Nucleus accumbens (tissue), 56 donors: ENCODE measurements around the gene REPS1.
A peak's percentile ranks its signal among the peaks of the same experiment; 100 is the strongest.
"Not testable (repeated sequence)": the region's sequence is repeated elsewhere in the genome, so short reads cannot be mapped to it uniquely, and the experiment has no call there.

ENCODE experiments used
- DNase-seq, 56 donors: peaks; one replicate each; lab custom pipeline; 2025; lab: John Stamatoyannopoulos, UW

Gene REPS1

DNA sequence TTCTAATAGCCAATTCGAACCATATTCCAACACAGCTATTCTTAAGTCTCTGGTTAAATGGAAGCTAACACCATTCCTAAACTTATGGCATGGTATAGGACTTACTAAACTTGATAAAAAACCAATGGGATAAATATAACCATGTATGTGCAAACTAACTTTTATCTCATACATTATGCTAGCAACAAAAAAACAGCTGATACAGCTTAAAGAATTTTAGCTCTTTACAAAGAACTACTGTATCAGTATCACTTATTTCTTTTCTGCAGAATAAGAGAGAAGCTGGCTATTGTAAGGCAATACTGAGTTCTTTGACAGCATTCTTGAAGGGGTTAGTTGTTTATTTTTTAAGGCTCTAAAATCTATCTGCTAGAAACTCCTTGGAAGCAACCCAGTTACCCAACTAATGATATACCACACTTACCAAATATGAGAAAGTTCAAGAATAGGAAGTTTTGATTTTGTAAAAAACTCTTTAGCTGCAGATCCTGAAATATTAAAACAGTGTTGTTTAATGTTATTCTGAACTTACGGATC lies 44.9 kb downstream of the REPS1 start:
- DNase-seq, result no peak

DNA sequence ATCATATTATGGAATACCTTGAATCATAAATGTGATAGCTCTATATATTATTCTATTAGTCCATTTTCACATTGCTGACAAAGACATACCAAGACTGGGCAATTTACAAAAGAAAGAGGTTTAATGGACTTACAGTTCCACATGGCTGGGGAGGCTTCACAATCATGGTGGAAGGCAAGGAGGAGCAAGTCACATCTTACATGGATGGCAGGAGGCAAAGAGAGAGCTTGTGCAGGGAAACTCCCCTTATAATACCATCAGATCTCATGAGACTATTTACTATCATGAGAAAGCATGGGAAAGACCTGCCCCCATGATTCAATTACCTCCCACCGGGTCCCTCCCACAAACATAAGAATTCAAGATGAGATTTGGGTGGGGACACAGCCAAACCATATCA lies 51.2 kb downstream of the REPS1 start:
- DNase-seq, result not testable (repeated sequence)

DNA sequence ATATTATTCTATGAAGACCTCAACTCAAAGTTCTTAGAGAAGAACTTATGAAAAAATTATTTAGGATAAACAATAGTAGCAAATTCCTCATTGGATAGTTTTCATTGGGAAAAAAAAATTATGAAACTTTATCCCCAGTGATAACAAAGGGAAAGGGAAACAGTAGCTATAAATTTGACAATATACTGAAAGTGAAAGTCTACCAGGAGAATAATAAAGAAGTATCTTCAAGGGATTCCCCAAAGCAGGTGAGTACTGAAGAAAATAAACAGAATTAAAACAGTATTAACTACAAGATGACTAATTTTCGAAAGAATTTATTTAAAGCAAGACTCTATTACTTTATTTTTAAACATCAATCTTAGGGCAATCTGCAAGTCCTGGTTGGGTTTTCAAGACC lies 56.4 kb downstream of the REPS1 start:
- no peak for DNase-seq

DNA sequence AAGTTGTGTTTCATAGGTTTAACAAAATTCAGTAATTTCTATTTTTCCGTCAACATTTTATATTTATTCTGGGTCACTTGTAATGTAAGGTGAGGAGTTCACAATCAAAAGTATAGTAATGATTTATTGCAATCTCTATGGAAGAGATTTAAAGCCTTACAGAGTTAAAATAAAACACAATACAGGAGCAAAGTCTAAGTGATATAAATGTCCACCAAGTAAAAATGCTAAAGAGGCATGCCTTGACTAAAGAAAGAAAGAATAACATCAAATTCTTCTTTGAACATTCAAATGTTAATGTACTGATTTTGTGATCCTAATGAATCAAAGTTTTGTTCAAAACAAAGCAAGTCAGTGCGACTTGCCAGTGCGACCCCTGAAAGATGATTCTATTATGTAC lies 61.5 kb downstream of the REPS1 start:
- no peak for DNase-seq

DNA sequence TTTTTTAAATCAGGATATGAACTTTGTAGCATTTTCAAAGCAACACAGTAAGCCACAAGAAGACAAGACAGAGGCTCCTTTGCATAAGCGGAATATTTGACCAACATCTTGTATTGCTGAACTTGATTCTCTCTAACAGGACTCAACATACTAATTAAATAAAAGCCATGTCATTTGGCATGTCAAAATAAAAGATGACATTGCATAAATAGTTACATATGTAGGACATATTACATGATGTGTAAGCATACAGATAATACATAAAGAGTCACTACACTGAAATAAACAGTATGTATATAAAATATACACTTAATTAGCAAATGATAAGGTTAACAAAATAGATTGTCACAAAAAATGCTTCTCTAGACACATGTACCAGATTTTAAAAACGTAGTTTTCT lies 62.2 kb downstream of the REPS1 start:
- no peak for DNase-seq

DNA sequence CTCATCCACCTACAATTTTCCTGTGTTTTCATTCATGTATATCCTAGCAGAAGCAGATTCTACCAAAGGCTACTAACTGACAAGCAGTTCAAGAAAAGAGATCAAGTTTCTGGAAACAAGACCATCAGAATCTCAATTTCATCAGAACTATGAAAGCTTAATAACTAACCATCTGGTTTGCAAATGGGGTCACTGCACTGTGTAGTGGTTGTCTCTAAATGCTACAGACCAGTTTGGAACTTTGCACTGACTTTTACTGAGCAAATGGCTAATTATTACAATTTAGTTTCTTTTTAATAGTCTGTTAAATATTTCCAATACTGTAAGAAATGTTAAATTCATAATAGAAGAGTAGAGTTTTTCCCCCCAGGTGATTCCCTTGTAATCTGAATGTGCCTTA lies 64.5 kb downstream of the REPS1 start:
- DNase-seq, result no peak

DNA sequence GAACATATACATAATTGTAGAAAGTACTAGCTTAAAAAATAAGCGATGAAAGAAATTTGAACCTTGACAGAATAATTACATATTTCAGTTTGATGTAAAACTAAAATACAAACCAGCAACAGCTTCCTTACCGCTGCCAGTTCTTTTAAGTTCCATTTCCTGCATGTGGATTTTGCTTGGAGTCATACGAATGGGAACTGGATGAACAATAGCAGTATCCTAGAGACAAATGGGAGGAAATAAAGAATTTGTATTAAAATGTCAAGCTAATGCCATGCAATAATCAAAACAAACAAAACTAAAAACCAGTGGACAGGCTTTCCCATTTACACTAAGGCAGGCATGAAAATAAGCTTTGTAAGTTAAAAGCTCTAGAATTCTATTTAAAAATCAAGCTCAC lies 67.1 kb downstream of the REPS1 start:
- no peak for DNase-seq

DNA sequence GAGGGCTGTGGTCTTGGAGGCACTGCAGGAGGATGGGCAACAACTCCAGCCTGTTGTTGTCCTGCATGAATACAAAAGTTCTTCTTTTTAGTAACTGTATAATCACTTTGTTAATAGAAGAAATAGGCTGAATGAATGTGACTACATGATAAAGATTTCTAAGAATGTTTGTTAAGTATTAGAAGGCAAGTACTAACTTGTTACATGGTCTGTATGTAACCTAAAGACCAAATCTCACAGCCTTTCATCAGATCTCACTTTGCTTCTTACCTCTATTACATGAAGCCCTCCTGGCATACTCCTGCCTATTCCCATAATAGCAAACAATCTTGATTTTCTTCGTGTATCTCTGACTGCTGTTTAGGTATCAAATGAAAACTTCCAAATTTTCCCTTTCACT lies 73.4 kb downstream of the REPS1 start:
- no peak for DNase-seq

DNA sequence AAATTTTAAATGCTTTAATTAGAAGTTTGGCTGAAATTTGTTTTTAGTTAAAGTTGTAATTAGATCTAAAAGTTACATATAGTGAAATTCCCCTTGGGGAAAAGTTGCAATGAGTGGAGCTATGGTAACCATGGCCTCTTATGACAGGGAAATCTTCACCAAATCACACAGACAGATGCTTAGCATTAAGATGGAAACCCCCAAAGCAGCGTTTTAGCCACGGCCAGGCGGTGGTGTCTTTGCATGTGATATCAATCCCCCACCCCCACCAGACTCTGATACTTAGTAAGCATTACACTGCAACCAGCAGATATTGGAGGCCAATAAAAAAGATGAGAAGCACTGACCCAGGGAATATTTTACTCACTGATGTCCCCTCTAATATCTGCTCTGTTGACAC lies 75.7 kb downstream of the REPS1 start:
- no peak for DNase-seq

DNA sequence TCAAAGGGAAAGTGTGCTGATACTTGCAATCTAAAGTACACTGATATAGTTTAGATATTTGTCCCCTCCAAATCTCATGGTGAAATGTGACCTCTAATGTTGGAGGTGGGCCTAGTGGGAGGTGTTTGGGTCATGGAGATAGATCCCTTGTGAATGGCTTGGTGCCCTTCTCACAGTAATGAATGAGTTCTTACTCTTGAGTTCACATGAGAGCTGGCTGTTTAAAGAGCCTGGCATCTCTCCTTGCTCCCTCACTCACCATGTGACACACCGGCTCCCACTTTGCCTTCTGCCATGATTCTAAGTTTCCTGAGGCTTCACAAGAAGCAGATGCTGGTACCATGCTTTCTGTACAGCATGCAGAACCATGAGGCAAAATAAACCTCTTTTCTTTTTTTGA lies 78.1 kb downstream of the REPS1 start:
- DNase-seq, result no peak

DNA sequence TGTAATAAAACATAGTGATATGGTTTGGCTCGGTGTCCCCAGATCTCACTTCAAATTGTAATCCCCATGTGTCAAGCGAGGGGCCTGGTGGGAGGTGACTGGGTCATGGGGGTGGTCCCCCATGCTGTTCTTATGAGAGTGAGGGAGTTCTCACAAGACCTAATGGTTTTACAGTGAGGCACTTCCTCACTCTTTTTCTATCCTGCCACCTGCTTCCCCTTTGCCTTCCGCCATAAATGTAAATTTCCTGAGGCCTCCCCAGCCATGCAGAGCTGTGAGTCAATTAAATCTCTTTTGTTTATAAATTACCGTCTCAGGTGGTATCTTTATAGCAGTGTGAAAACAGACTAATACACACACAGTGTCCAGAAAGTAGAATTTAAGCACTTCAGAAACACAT lies 78.5 kb downstream of the REPS1 start:
- DNase-seq, result no peak

DNA sequence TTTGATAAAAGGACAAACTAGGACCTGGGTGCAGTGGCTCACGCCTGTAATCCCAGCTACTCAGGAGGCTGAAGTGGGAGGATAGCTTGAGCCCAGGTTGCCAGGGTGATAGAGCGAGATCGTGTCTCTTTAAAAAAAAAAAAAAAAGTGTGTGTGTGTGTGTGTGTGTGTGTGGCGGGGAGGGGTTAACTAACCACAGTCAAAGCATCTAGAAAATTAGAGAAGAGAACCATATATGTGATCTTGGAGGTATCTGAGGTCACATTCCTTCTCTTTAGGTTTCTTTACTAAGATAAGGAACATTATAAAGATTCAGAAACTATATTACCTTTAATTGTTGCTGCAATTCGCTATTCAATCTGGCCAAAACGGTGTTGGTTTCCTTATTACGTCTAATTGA lies 80.9 kb downstream of the REPS1 start:
- no peak for DNase-seq

DNA sequence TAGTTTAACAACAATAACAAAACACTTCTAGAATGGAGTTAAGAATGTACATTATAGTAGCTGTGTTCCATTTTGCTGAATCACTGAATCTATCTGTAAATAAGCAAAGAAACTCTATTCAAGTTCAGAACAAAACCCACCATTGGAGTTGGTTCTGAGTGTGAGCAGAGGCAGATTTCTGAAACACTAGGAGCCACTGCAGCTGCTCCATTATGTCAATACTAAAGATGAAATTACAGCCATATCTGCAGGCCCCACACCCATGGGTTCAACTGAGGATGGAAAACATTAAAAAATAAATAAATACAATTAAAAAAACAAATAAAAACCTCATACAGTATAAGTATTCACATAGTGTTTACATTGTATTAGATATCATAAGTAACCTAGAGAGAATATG lies 91.0 kb downstream of the REPS1 start:
- DNase-seq, result no peak

DNA sequence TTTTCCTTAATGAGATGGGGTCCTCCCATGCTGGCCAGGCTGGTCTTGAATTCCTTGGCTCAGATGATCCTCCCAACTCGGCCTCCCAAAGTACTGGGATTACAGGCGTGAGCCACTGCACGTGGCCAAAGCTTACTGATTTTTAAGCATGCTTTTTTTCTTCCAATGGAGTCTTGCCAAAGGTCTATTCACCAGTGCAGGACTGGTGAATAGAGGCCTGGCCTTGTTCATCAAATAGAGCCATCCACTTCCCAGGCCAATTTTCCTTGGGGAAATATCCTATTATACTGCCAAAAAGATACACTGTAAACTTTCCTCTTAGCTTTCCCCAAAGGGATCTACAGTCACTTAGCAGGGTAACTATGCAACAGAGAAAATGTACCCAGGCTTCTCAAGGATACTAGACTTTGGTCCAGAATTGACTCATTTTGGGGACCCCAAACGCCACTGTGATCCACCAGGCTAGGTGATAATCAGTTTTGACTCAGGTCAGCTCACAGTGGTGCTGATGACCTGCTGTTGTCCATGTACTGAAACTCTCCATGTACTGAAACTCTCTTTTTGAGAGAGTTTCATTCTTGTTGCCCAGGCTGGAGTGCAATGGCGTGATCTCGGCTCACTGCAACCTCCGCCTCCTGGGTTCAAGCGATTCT lies 91.8 kb downstream of the REPS1 start:
- DNase-seq, result no peak

DNA sequence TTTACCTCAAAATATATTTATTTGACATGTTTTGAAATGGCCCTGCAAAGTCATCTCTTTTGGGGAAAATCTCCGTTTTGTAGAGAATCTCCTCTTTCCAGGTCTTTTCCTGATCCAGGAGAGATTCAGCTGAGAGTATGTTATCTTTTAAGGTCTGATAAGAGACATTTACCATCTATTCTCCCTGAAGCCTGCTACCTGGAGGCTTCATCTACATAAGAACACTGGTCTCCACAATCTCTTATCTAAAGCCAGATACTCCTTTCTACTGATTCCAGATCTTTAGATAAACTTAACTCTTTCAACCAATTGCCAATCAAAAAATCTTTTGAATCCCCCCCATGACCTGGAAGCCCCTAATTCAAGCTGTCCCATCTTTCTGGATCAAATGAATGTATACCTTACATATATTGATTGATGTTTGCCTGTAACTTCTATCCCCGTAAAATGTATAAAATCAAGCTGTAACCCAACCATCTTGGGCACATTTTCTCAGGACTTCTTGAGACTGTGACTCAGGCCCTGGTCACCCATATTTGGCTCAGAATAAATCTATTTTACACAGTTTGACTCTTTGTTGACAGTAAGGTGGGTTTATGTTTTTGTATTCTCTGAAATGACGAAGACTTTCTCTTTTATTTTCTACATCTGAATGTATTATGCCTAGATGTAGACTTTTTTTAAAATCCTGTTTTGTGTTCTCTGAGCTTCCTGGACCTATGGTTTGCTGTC lies 96.6 kb downstream of the REPS1 start:
- DNase-seq, result no peak

DNA sequence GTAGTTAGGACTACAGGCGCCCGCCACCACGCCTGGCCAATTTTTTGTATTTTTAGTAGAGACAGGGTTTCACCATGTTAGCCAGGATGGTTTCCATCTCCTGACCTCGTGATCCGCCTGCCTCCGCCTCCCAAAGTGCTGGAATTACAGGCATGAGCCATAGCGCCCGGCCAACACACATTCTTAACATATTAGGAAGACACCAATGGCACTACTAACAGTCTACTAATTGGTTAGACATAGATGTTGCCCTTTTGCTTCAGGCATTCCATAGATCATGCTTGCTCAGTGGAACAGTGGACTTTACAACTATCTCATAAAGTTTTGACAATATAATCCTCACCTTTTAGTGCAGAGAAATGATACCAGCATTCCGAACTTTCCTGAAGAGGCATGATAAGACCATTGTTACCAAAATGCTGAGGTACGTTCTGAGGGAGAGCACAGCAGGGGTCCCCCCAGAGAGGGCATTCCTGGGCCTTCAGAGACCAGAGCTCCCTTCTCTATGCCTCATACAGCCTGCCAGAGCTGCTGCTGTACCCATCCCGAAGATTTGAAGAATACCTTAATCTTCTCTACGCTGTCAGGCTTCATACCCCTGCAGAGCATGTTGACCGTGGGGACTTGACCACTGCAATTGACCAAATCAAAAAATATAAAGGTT lies 102.8 kb downstream of the REPS1 start:
- DNase-seq, result no peak

DNA sequence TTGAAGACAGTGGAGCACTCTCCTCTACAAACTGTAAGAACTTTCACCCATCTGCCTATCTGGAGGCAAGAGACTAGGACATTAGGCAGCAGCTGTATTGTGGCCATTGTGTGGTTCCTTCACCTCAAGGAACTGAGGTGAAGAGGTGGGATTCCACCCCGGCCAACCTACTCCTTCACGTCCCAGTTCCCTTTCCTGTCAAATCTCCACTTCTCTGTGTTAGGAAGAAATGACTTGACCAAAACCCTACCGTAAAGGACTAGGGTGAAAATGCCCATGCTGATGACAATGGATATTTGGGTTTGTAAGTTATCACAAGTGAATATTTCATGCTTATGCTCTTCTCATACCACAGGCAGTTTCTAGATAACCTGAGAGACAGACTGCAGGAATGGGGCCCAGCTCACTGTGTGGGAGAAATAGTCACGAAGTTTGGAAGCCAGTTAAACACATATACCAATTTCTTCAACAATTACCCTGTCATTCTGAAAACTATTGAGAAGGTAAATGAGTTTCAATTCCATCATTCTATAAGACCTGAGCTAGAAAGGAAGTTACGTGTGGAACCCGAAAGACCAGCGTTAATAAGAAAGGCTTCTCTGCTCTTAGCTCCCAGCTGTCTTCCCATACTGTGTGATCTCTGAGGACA lies 105.6 kb downstream of the REPS1 start:
- DNase-seq, result no peak

DNA sequence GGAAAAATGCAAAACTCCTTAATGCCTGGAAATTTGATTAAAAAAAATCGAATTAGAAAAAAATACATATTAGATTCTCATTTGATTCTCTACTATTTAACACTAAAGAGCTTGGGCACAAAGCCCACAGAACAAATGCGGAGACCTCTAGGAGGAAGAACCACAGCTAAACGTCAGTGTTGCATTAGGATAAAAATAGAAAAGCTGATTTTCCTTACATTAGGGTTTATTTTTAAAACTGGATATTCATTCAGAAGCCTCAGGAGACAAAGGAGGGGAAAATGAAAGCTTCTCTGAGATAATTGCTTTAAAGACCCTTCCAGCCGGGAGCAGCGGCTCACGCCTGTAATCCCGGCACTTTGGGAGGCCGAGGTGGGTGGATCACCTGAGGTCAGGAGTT lies 114.9 kb downstream of the REPS1 start:
- no peak for DNase-seq

DNA sequence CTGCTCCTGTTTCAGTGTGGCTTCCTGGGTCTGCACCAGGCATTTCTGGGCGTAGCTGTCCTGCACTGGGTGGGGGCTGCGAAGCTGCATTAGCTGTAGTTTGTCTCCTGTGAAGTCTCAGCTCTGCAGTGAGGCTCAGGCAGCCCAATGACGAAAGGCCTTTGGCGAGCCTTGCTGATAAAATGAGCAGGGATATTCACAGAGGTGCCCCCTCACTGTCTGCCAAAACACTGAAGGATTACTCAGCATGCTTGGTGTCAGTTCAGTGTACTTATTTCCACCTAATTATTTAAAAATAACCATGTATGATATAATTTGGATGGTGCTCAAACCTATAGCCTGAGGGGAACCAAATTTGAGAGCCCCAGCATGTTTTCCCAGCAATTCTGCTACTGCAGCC lies 118.7 kb downstream of the REPS1 start:
- peak in 1 of 56 donors; percentile 5 for DNase-seq

DNA sequence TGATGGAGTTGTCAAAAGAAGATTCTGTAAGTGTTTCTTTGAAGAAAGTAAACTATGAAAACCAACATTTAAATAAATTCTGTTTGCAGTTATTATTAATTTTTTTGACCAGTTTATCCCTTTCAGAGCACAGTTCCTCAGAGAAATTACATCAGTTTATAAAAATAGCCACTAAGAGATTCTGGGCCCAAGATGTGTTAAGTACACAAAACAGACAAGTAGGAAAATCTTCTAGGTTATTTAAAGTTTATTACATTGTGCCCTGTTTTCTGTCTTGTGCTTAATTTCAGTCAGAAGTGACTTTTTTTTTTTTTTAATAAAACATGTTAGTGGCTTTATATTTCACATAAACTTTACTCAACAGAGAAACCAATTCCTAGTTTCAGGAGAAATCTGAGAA lies 119.9 kb downstream of the REPS1 start:
- DNase-seq, result no peak

DNA sequence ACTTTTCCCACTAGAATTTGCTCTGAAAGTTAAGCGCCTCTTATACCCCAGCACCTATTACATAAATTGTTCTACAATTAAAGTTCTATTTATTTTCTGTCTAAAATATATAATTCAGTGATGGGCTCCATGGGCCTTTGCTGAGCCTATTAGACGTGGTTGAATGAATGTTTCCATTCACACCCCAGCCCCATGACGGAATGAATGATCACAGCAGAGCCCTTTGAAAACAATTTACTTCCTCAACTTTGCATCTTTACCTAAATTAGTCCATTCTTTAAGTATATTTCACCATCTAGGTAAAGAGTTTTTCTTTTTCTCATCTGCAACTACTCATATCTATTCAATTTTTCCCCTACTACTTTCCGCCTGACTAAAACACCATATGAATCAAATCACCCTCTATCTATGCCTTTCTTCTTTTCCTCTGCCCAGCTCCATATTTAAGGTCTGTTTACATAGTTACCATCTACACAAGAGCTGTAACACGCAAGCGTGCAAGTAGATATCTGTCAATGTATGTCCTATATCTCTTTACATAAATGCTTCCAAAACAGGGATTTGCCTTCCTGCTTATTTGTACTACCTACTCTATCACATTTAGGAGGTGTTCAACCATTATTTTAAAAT lies 122.5 kb downstream of the REPS1 start:
- DNase-seq, result no peak
